ENCODE data around the gene ARHGAP36. TPM values are rescaled to one million over a fixed set of nuclear protein-coding genes. Genes with fewer than 3 reads are reported as not detected.

The ARHGAP36 gene
- total RNA-seq = not detected
- long read RNA-seq = 0 reads

- no peak for DNase-seq
- intact Hi-C loops (cut with micrococcal nuclease) = no loop called here
- no peaks in the 10 kb centered on the region for H3K9me3 ChIP-seq (replicated peaks)
- no peak for TF ChIP-seq CTCF (IDR thresholded peaks at IDR 0.05; ENCODE audit: borderline replicate concordance)
- H3K27me3 ChIP-seq (ENCODE audit: low read depth) = peaks cover 55% of the 10 kb centered on the region
- H3K27ac ChIP-seq (replicated peaks) = no peak within 1 kb of the TSS
- H3K4me3 ChIP-seq = peak within 1 kb of the TSS; percentile 41
- H3K4me1 ChIP-seq = no peaks in the 10 kb centered on the region
- H3K36me3 ChIP-seq = no peaks in the 10 kb centered on the region
Observed at GRCh38 chrX:131058136-131058868, at the start of gene ARHGAP36. Gene ARHGAP36 (plus strand): TSS chrX:131058346. CDS start chrX:131081666, 23,320 bp downstream.

GRCh38 chrX:131010186-131010585 lies 48.0 kb upstream of the ARHGAP36 start:
- no peaks in the 10 kb centered on the region for H3K27me3 ChIP-seq (ENCODE audit: low read depth)
- no peak for TF ChIP-seq CTCF (IDR thresholded peaks at IDR 0.05; ENCODE audit: borderline replicate concordance)
- intact Hi-C loops (cut with micrococcal nuclease) = no loop called here

GRCh38 chrX:131025336-131025735 lies 32.8 kb upstream of the ARHGAP36 start:
- H3K36me3 ChIP-seq = no peaks in the 10 kb centered on the region

More at GRCh38 chrX:131010186-131010585, 48.0 kb upstream of the ARHGAP36 start:
- Histone ChIP-seq H3K9me3 (replicated peaks) (no peaks in the 10 kb centered on the region), H3K36me3 (no peaks in the 10 kb centered on the region), H3K4me1 (no peaks in the 10 kb centered on the region), H3K27ac (replicated peaks) (no peak overlapping the region), H3K4me3 (no peak overlapping the region)
- no peak for DNase-seq

GRCh38 chrX:131032354-131033230 lies 25.6 kb upstream of the ARHGAP36 start:
- Histone ChIP-seq H3K9me3 (replicated peaks) (no peaks in the 10 kb centered on the region), H3K4me3 (no peak overlapping the region), H3K27ac (replicated peaks) (no peak overlapping the region), H3K4me1 (no peaks in the 10 kb centered on the region), H3K27me3 (ENCODE audit: low read depth) (no peaks in the 10 kb centered on the region), H3K36me3 (no peaks in the 10 kb centered on the region)
- no peak for DNase-seq
- intact Hi-C loops (cut with micrococcal nuclease) = no loop called here
- no peak for TF ChIP-seq CTCF (IDR thresholded peaks at IDR 0.05; ENCODE audit: borderline replicate concordance)

More at GRCh38 chrX:131025336-131025735, 32.8 kb upstream of the ARHGAP36 start:
- Histone ChIP-seq H3K27ac (replicated peaks) (no peak overlapping the region), H3K9me3 (replicated peaks) (no peaks in the 10 kb centered on the region), H3K4me3 (no peak overlapping the region), H3K4me1 (no peaks in the 10 kb centered on the region), H3K27me3 (ENCODE audit: low read depth) (no peaks in the 10 kb centered on the region)
- DNase-seq = no peak
- intact Hi-C loops (cut with micrococcal nuclease) = no loop called here
- TF ChIP-seq CTCF (IDR thresholded peaks at IDR 0.05; ENCODE audit: borderline replicate concordance) = no peak

GRCh38 chrX:131034063-131034462 lies 24.1 kb upstream of the ARHGAP36 start:
- no peaks in the 10 kb centered on the region for H3K36me3 ChIP-seq
- H3K4me1 ChIP-seq = no peaks in the 10 kb centered on the region
- H3K27me3 ChIP-seq (ENCODE audit: low read depth) = no peaks in the 10 kb centered on the region
- H3K4me3 ChIP-seq = no peak overlapping the region
- DNase-seq = no peak
- intact Hi-C loops (cut with micrococcal nuclease) = no loop called here
- no peak overlapping the region for H3K27ac ChIP-seq (replicated peaks)
- no peak for TF ChIP-seq CTCF (IDR thresholded peaks at IDR 0.05; ENCODE audit: borderline replicate concordance)
- H3K9me3 ChIP-seq (replicated peaks) = no peaks in the 10 kb centered on the region
